Nephron progenitor cell (in vitro differentiated cells): ENCODE measurements around the gene C12orf42.

Experiments
- DNase-seq: peaks from one replicate; pipeline ENCODE4 v3.0.0; 2021
- H3K27ac Mint-ChIP-seq: 2 replicates; pipeline ENCODE4 v1.8.0; 2021; ENCODE audit warnings: mild to moderate bottlenecking, moderate library complexity, mixed read lengths
- H3K27me3 Mint-ChIP-seq: 2 replicates; pipeline ENCODE4 v1.8.0; 2021; ENCODE audit warnings: mild to moderate bottlenecking, low read depth, mixed read lengths; ENCODE audit not compliant: poor library complexity
- H3K36me3 Mint-ChIP-seq: 2 replicates; pipeline ENCODE4 v1.8.0; 2021; ENCODE audit warnings: low read depth, mixed read lengths
- H3K4me1 Mint-ChIP-seq: 2 replicates; pipeline ENCODE4 v1.8.0; 2021; ENCODE audit warnings: mixed read lengths
- H3K4me3 Mint-ChIP-seq: 2 replicates; pipeline ENCODE4 v1.8.0; 2021; ENCODE audit warnings: mild to moderate bottlenecking, moderate library complexity, mixed read lengths
- H3K9me3 Mint-ChIP-seq: 2 replicates; pipeline ENCODE4 v1.8.0; 2021; ENCODE audit warnings: mild to moderate bottlenecking, moderate library complexity, mixed read lengths
- TF ChIP-seq, protein P1 (sequence below): fragments of 200-600 bp; sonication (generic); IDR thresholded peaks from 2 replicates; pipeline ENCODE4 v1.5.0; 2021; ENCODE audit warnings: antibody characterized with exemption

Gene C12orf42

GRCh38 chr12:103517161-103517560, 21.4 kb upstream of the C12orf42 start:
- Mint-ChIP-seq H3K4me1 (no peaks in the 10 kb centered on the region), H3K9me3 (no peaks in the 10 kb centered on the region), H3K27ac (no peak overlapping the region), H3K36me3 (no peaks in the 10 kb centered on the region), H3K4me3 (no peak overlapping the region), H3K27me3 (peaks cover 17% of the 10 kb centered on the region)
- DNase-seq = no peak
- TF ChIP-seq, protein P1, sequence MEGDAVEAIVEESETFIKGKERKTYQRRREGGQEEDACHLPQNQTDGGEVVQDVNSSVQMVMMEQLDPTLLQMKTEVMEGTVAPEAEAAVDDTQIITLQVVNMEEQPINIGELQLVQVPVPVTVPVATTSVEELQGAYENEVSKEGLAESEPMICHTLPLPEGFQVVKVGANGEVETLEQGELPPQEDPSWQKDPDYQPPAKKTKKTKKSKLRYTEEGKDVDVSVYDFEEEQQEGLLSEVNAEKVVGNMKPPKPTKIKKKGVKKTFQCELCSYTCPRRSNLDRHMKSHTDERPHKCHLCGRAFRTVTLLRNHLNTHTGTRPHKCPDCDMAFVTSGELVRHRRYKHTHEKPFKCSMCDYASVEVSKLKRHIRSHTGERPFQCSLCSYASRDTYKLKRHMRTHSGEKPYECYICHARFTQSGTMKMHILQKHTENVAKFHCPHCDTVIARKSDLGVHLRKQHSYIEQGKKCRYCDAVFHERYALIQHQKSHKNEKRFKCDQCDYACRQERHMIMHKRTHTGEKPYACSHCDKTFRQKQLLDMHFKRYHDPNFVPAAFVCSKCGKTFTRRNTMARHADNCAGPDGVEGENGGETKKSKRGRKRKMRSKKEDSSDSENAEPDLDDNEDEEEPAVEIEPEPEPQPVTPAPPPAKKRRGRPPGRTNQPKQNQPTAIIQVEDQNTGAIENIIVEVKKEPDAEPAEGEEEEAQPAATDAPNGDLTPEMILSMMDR = no peak

- Mint-ChIP-seq H3K36me3 (no peaks in the 10 kb centered on the region), H3K9me3 (no peaks in the 10 kb centered on the region), H3K27me3 (peaks cover 14% of the 10 kb centered on the region), H3K4me1 (no peaks in the 10 kb centered on the region), H3K4me3 (no peak overlapping the region), H3K27ac (no peak overlapping the region)
- DNase-seq = no peak
- TF ChIP-seq, protein P1 = no peak
Measured at GRCh38 chr12:103515341-103515740, 19.6 kb upstream of the C12orf42 start.

DNA sequence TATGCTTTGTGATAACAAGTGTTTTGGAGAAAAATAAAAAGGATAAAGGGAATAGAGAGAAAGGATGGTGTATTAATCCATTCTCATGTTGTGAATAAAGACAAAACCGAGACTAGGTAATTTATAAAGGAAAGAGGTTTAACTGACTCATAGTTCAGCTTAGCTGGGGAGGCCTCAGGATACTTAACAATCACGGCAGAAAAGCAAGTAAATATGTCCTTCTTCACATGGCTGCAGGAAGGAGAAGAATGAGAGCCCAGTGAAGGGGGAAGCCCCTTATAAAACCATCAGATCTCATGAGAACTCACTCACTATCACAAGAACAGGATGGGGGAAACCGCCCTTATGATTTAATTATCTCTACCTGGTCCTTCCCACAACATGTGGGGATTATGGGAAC, 18.1 kb upstream of the C12orf42 start:
- Mint-ChIP-seq H3K27me3 (peaks cover 19% of the 10 kb centered on the region), H3K36me3 (no peaks in the 10 kb centered on the region), H3K4me3 (no peak overlapping the region), H3K27ac (no peak overlapping the region), H3K9me3 (no peaks in the 10 kb centered on the region), H3K4me1 (no peaks in the 10 kb centered on the region)
- TF ChIP-seq, protein P1 = no peak
- no peak for DNase-seq

- DNase-seq = no peak
- no peak overlapping the region for H3K27ac Mint-ChIP-seq
- H3K36me3 Mint-ChIP-seq = no peaks in the 10 kb centered on the region
- no peaks in the 10 kb centered on the region for H3K9me3 Mint-ChIP-seq
- H3K27me3 Mint-ChIP-seq = peaks cover 16% of the 10 kb centered on the region
- TF ChIP-seq, protein P1 = no peak
- H3K4me1 Mint-ChIP-seq = no peaks in the 10 kb centered on the region
- H3K4me3 Mint-ChIP-seq = no peak overlapping the region
Measured at GRCh38 chr12:103505371-103506236, 9.8 kb upstream of the C12orf42 start.

GRCh38 chr12:103504606-103505005, 8.8 kb upstream of the C12orf42 start:
- Mint-ChIP-seq H3K4me1 (no peaks in the 10 kb centered on the region), H3K36me3 (no peaks in the 10 kb centered on the region), H3K4me3 (no peak overlapping the region), H3K27me3 (peaks cover 16% of the 10 kb centered on the region), H3K9me3 (no peaks in the 10 kb centered on the region), H3K27ac (no peak overlapping the region)
- TF ChIP-seq, protein P1 = no peak
- no peak for DNase-seq
